GM12875 (cell line): ENCODE data around the gene ONECUT2.

ENCODE experiments used
- H3K4me3 ChIP-seq: one replicate; pipeline ENCODE4 v1.5.1; 2011; ENCODE audit warnings: low read depth, low read length, control low read depth
- CTCF ChIP-seq: IDR thresholded peaks from 2 replicates; pipeline ENCODE4 v1.5.1; 2011; ENCODE audit warnings: low read depth, mild to moderate bottlenecking, control low read depth, inconsistent platforms, low read length, moderate library complexity, borderline replicate concordance; ENCODE audit not compliant: insufficient read depth

The ONECUT2 gene

GRCh38 chr18:57455576-57456129, 20.5 kb downstream of the ONECUT2 start:
- no peak overlapping the region for H3K4me3 ChIP-seq
- TF ChIP-seq CTCF: no peak

GRCh38 chr18:57461652-57462269, 26.6 kb downstream of the ONECUT2 start:
- no peak for TF ChIP-seq CTCF
- no peak overlapping the region for H3K4me3 ChIP-seq

DNA sequence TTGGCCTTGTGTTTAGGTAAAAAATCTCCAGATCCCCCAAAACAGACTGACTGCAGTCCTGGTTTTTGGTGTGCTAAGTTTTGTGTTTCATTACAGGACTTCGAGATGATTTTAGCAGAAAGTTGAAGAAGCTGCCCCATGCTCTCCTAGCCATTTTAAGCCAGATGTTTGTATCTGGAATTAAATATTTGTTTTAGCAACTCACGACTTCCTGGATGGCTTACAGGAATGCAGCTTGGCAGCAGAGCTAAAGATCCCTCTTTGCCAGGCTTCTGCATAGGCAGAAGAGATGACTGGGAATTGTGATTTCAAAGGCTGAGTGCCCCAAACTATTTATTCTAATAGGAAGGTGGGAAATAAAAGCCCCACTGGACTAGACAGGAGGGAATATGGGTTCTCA, 31.1 kb downstream of the ONECUT2 start:
- TF ChIP-seq CTCF: no peak

DNA sequence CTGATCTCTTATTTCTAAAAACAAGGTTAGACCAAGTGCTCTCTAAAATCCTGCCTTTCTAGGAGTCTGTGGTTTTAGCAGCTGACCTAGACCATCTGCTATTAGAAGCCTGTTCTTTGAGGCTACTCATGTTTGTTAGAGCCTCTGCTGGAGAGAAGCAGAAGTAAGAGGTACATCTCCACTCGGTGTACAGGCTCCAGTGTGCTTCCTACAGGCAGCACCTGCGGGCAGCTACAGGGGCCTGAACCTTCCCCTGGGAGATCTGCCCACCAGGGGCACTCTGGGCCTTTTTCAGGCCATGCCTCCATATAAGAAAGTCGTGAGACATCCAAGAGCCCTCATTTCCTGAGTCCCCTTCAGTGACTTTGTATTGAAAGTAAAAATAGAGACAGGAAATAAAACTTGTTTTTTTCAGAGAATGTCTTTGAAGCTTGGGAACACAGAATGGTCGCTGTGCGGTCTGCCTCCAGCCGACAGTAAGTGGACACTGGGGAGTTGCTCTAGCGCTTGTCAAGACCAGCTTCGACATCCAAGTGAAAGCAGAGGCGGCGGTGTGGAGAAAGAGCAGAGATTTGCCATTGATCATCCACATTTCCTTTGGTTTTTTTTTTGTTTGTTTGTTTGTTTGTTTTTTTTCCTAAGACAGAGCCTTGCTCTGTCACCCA, 31.7 kb downstream of the ONECUT2 start:
- TF ChIP-seq CTCF: 0 out of 2 replicates have a peak, but pooled peaks have one; percentile 5
- no peak overlapping the region for H3K4me3 ChIP-seq

More for the DNA sequence above, 31.1 kb downstream of the ONECUT2 start:
- no peak overlapping the region for H3K4me3 ChIP-seq

GRCh38 chr18:57469884-57470283, 34.7 kb downstream of the ONECUT2 start:
- no peak for TF ChIP-seq CTCF
- no peak overlapping the region for H3K4me3 ChIP-seq

- no peak for TF ChIP-seq CTCF
These were observed 40.2 kb downstream of the ONECUT2 start for GRCh38 chr18:57475408-57475807.

DNA sequence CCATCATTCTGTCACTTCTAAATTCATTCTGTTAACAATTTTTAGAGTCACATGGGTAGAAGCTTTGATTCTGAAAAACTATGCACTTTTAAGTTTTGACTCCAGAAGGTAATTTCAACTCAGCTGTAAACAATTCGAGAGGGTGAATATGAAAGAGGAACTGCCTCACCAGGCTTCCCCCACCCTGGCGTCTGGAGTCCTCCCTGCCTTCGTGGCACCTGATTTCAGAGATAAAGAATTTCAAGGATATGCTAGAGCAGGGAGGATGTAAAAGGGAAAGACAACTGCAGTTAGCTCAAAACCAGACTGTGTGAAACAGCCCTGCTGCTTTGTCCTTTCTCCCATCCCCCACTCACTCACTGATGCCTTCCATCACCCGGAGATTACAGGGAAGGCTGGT, 40.7 kb downstream of the ONECUT2 start:
- H3K4me3 ChIP-seq: no peak overlapping the region
- TF ChIP-seq CTCF: no peak

More at GRCh38 chr18:57475408-57475807, 40.2 kb downstream of the ONECUT2 start:
- no peak overlapping the region for H3K4me3 ChIP-seq
